Keratinocyte (primary cell): ENCODE results near the gene TRAF3IP3.

Source experiments
- CTCF ChIP-seq, 3 experiments: IDR thresholded peaks in 1 of 3; conservative IDR thresholded peaks in 1 of 3; optimal IDR thresholded peaks in 1 of 3; 2 replicates in 2 of 3; 3 replicates in 1 of 3; pipeline versions ENCODE3 to v1.5.1; 2011; ENCODE audit warnings: low read length in 3 of 3, mild to moderate bottlenecking in 3 of 3, moderate library complexity in 2 of 3, control low read depth in 1 of 3, inconsistent platforms in 1 of 3; ENCODE audit not compliant: insufficient read depth in 2 of 3; ENCODE audit errors: extremely low read depth in 1 of 3
- EZH2 ChIP-seq: IDR thresholded peaks from one replicate; pipeline ENCODE4 v1.6.1; 2012; ENCODE audit warnings: inconsistent platforms, mild to moderate bottlenecking, low read length, moderate library complexity

- TF ChIP-seq EZH2 (no peak), CTCF (optimal IDR thresholded peaks at IDR 0.05 in 1 of 3, IDR thresholded peaks at IDR 0.05 in 1 of 3, conservative IDR thresholded peaks at IDR 0.05 in 1 of 3; ENCODE audit: extremely low read depth in 1 of 3, insufficient read depth in 2 of 3, low read length in 3 of 3) (no peak)
Observed at GRCh38 chr1:209746451-209747165, 9.2 kb upstream of the TRAF3IP3 start.
